MCF 10A (cell line): ENCODE data around the gene NAA16. TPM values are rescaled to one million over a fixed set of nuclear protein-coding genes. Genes with fewer than 3 reads are reported as not detected.

ENCODE experiments used
- BruUV-seq: library from RNA; stranded (reverse); fragments of 400-500 nt; replicated peaks from 2 replicates; lab custom pipeline; 2021; lab: Mats Ljungman, UMichigan
- CTCF ChIA-PET: fragments of 300-600 bp; sonication (Branson Sonifier 250); formaldehyde crosslinking; extraction: SDS; loops from one replicate; lab custom pipeline; 2021; ENCODE audit warnings: antibody characterized with exemption, inconsistent platforms; lab: Yijun Ruan, JAX
- POLR2A ChIA-PET: fragments of 300-600, 350-650 bp; sonication (Branson Sonifier 250); formaldehyde crosslinking; extraction: SDS; loops from one replicate; lab custom pipeline; 2020; ENCODE audit warnings: antibody characterized with exemption, inconsistent platforms; lab: Yijun Ruan, JAX
- DNase-seq: peaks from one replicate; pipeline ENCODE4 v3.0.0-alpha.2; 2018; ENCODE audit not compliant: unreplicated experiment
- H3K27ac Mint-ChIP-seq: one replicate; pipeline ENCODE4 v1.8.0; 2022; ENCODE audit warnings: mild to moderate bottlenecking, low read depth, mixed read lengths; ENCODE audit not compliant: unreplicated experiment
- H3K27me3 Mint-ChIP-seq: one replicate; pipeline ENCODE4 v1.8.0; 2022; ENCODE audit warnings: mixed read lengths; ENCODE audit not compliant: insufficient read depth, unreplicated experiment
- H3K36me3 Mint-ChIP-seq: one replicate; pipeline ENCODE4 v1.8.0; 2022; ENCODE audit warnings: mild to moderate bottlenecking, moderate library complexity, mixed read lengths; ENCODE audit not compliant: insufficient read depth, unreplicated experiment
- H3K4me1 Mint-ChIP-seq: one replicate; pipeline ENCODE4 v1.8.0; 2022; ENCODE audit warnings: mixed read lengths; ENCODE audit not compliant: insufficient read depth, unreplicated experiment
- H3K4me3 Mint-ChIP-seq: one replicate; pipeline ENCODE4 v1.8.0; 2022; ENCODE audit warnings: mild to moderate bottlenecking, moderate library complexity, mixed read lengths; ENCODE audit not compliant: unreplicated experiment
- H3K9me3 Mint-ChIP-seq: one replicate; pipeline ENCODE4 v1.8.0; 2022; ENCODE audit warnings: mixed read lengths; ENCODE audit not compliant: unreplicated experiment
- intact Hi-C: fragments of 100-400 bp; cut with micrococcal nuclease; formaldehyde crosslinking; loops from 2 replicates; pipeline ENCODE4 v1.14.1; 2022
- total RNA-seq: library from RNA; stranded (reverse); gene quantifications from 2 replicates; pipeline ENCODE4 v1.2.3, GENCODE V29; 2022
- TF ChIP-seq, protein P1 (sequence below): fragments of 200-600 bp; IDR thresholded peaks from one replicate; pipeline ENCODE4 v1.8.0; 2022; ENCODE audit warnings: antibody characterized with exemption, mild to moderate bottlenecking; ENCODE audit not compliant: unreplicated experiment

NAA16 gene
- total RNA-seq, 1 experiment from 2014 or later: 13.8 TPM

GRCh38 chr13:41286370-41286769, 24.7 kb upstream of the NAA16 start:
- H3K9me3 Mint-ChIP-seq: no peaks in the 10 kb centered on the region
- BruUV-seq: no TSS peak
- DNase-seq: no peak
- intact Hi-C loops: no loop called here
- no peaks in the 10 kb centered on the region for H3K27me3 Mint-ChIP-seq
- TF ChIP-seq, protein P1, sequence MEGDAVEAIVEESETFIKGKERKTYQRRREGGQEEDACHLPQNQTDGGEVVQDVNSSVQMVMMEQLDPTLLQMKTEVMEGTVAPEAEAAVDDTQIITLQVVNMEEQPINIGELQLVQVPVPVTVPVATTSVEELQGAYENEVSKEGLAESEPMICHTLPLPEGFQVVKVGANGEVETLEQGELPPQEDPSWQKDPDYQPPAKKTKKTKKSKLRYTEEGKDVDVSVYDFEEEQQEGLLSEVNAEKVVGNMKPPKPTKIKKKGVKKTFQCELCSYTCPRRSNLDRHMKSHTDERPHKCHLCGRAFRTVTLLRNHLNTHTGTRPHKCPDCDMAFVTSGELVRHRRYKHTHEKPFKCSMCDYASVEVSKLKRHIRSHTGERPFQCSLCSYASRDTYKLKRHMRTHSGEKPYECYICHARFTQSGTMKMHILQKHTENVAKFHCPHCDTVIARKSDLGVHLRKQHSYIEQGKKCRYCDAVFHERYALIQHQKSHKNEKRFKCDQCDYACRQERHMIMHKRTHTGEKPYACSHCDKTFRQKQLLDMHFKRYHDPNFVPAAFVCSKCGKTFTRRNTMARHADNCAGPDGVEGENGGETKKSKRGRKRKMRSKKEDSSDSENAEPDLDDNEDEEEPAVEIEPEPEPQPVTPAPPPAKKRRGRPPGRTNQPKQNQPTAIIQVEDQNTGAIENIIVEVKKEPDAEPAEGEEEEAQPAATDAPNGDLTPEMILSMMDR: no peak
- ChIA-PET CTCF (no interaction called here), POLR2A (no interaction called here)
- no peaks in the 10 kb centered on the region for H3K36me3 Mint-ChIP-seq
- H3K4me3 Mint-ChIP-seq: no peak overlapping the region
- H3K27ac Mint-ChIP-seq: no peak overlapping the region
- H3K4me1 Mint-ChIP-seq: peaks cover 7% of the 10 kb centered on the region

DNA sequence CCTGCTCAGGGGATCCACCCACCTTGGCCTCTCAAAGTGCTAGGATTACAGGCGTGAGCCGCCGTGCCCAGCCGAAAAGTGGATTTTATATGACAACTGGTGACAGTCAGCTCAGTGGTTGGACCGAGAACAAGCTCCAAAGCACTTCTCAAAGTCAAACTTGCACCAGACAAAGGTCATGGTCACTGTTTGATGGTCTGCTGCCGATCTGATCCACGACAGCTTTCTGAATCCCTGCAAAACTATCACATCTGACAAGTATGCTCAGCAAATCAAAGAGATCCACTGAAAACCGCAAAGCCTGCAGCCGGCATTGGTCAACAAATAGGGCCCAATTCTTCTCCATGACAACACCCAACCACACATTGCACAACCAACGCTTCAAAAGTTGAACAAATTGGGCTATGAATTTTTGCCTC, 21.6 kb upstream of the NAA16 start:
- Mint-ChIP-seq H3K36me3 (no peaks in the 10 kb centered on the region), H3K9me3 (no peaks in the 10 kb centered on the region), H3K4me1 (peaks cover 7% of the 10 kb centered on the region), H3K4me3 (no peak overlapping the region), H3K27me3 (no peaks in the 10 kb centered on the region), H3K27ac (no peak overlapping the region)
- no peak for DNase-seq
- POLR2A ChIA-PET: interaction anchor here (0.8 kb wide), 1 partner anchor 26 kb away, joined by 5 read pairs; the partner anchor contains the start of gene MTRF1
- TF ChIP-seq, protein P1: no peak
- CTCF ChIA-PET: no interaction called here
- no TSS peak for BruUV-seq
- intact Hi-C loops: no loop called here

GRCh38 chr13:41291246-41291645, 19.8 kb upstream of the NAA16 start:
- Mint-ChIP-seq H3K9me3 (no peaks in the 10 kb centered on the region), H3K4me3 (no peak overlapping the region), H3K4me1 (no peaks in the 10 kb centered on the region), H3K27ac (no peak overlapping the region), H3K36me3 (no peaks in the 10 kb centered on the region), H3K27me3 (no peaks in the 10 kb centered on the region)
- TF ChIP-seq, protein P1: no peak
- intact Hi-C loops: no loop called here
- ChIA-PET POLR2A (interaction anchor here (1.3 kb wide), 1 partner anchor 22 kb away, joined by 3 read pairs; no protein-coding TSS in a partner anchor), CTCF (interaction anchor here (0.8 kb wide), 1 partner anchor 12 kb away, joined by 4 read pairs; no protein-coding TSS in a partner anchor)
- DNase-seq: no peak
- no TSS peak for BruUV-seq

DNA sequence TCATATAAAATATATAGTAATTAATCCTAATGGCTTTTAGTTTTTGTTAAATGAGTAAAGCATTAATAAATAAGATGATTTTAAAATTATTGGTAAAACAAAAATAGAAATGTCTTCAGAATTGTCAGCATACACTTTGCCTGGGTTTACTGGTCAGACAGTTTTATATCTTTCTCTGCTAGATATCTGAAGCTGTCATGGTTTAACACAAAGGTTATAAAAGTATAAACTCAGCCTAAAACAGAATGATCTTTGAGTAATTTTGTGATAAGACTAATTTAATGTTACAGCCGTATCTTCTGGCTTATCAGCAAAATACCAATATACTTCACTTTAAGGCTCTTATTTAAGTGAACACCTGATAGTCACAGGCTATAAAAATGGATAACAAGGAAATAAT, 17.8 kb upstream of the NAA16 start:
- no TSS peak for BruUV-seq
- Mint-ChIP-seq H3K4me3 (no peak overlapping the region), H3K27ac (no peak overlapping the region), H3K27me3 (no peaks in the 10 kb centered on the region), H3K4me1 (no peaks in the 10 kb centered on the region), H3K36me3 (no peaks in the 10 kb centered on the region), H3K9me3 (no peaks in the 10 kb centered on the region)
- CTCF ChIA-PET: no interaction called here
- TF ChIP-seq, protein P1: no peak
- intact Hi-C loops: no loop called here
- POLR2A ChIA-PET: interaction anchor here (0.7 kb wide), 1 partner anchor 232 kb away, joined by 3 read pairs; no protein-coding TSS in a partner anchor
- DNase-seq: no peak
